K562 (cell line): Measurements from ENCODE around the gene ACTL9. TPM values are rescaled to one million over a fixed set of nuclear protein-coding genes. Genes with fewer than 3 reads are reported as not detected.

ENCODE experiments used
- E2F8 ChIP-seq: fragments of 450-650 bp; IDR thresholded peaks from 2 replicates; pipeline ENCODE4 v1.7.1; 2018; ENCODE audit warnings: mild to moderate bottlenecking, low read depth; ENCODE audit not compliant: partially characterized antibody
- ETV1 ChIP-seq: fragments of 450-650 bp; conservative IDR thresholded peaks from 2 replicates; pipeline ENCODE4 v1.6.1; 2016; ENCODE audit warnings: missing genetic modification characterization, control low read depth, low read depth, missing compliant biosample characterization
- KLF13 ChIP-seq: fragments of 450-650 bp; IDR thresholded peaks from 2 replicates; pipeline ENCODE4 v1.6.1; 2016; ENCODE audit warnings: missing genetic modification characterization, low read depth, mild to moderate bottlenecking, missing compliant biosample characterization, moderate library complexity, borderline replicate concordance
- MAZ ChIP-seq, 2 experiments: fragments of 450-650 bp in 1 of 2; sonication (generic) in 1 of 2; formaldehyde crosslinking; IDR thresholded peaks in 1 of 2; conservative IDR thresholded peaks in 1 of 2; 2 replicates each; pipeline versions ENCODE4 v1.4.0 to v1.5.0; 2020; ENCODE audit warnings: mild to moderate bottlenecking in 1 of 2, missing genetic modification reagents in 1 of 2
- NFXL1 ChIP-seq: fragments of 450-650 bp; formaldehyde crosslinking; IDR thresholded peaks from 2 replicates; pipeline ENCODE4 v1.4.0; 2021; ENCODE audit warnings: mild to moderate bottlenecking
- PML ChIP-seq: IDR thresholded peaks from 2 replicates; pipeline ENCODE4 v1.6.1; 2012; ENCODE audit warnings: low read length, inconsistent platforms
- REST ChIP-seq, 2 experiments: fragments of 450-650 bp; formaldehyde crosslinking in 1 of 2; IDR thresholded peaks; 2 replicates each; pipeline versions ENCODE4 v1.4.0 to v1.6.1; 2014 to 2020; ENCODE audit warnings: mild to moderate bottlenecking in 2 of 2, borderline replicate concordance in 1 of 2, low read depth in 1 of 2
- ZBTB9 ChIP-seq: fragments of 450-650 bp; formaldehyde crosslinking; IDR thresholded peaks from 2 replicates; pipeline ENCODE4 v1.4.0; 2020; ENCODE audit warnings: mild to moderate bottlenecking, moderate library complexity
- ZNF699 ChIP-seq: fragments of 250-450 bp; sonication (Bioruptor Pico); IDR thresholded peaks from 2 replicates; pipeline ENCODE4 v1.8.0; 2021; ENCODE audit warnings: mild to moderate bottlenecking, moderate library complexity; ENCODE audit not compliant: insufficient replicate concordance
- ZNF79 ChIP-seq: fragments of 250-450 bp; sonication (Bioruptor Pico); IDR thresholded peaks from 2 replicates; pipeline ENCODE4 v1.4.0; 2020; ENCODE audit warnings: low read depth, mild to moderate bottlenecking, moderate library complexity
- polyA plus RNA-seq, 8 experiments: library from polyadenylated mRNA; depleted of rRNA in 4 of 8; stranded (reverse) in 5 of 8; unstranded in 3 of 8; fragments of >200 nt; fragmentation: Nextera tagmentation in 2 of 8; fragmentation: Illumina TruSeq in 1 of 8; extraction: Ambion mirVana in 2 of 8; extraction: Trizol in 1 of 8; gene quantifications; 2 replicates each; pipeline versions ENCODE4 v1.2.1 to v1.2.3, GENCODE V29; 2011 to 2014; ENCODE audit warnings: inconsistent platforms in 1 of 8, missing spikeins in 1 of 8
- total RNA-seq, 7 experiments: library from RNA; depleted of rRNA in 6 of 7; stranded (reverse); fragments of >200 nt in 6 of 7; fragmentation: Illumina TruSeq in 2 of 7; extraction: Trizol in 2 of 7; gene quantifications; 2 replicates each; pipeline versions ENCODE4 v1.2.1 to v1.2.3, GENCODE V29; 2011 to 2021; ENCODE audit warnings: low replicate concordance in 1 of 7

ACTL9 gene
- total and polyA plus RNA-seq, 9 of the 15 experiments (the other 6 are each of a cell fraction or from before 2014, with no cell fraction given): not detected

GRCh38 chr19:8684001-8684902 lies 14.3 kb downstream of the ACTL9 start (continued):
- no peak for TF ChIP-seq REST (IDR thresholded peaks at IDR 0.05; ENCODE audit: borderline replicate concordance)
- peak; percentile 63; the same call in 1 of the 2 replicates for TF ChIP-seq REST (CRISPR knock-in tag; IDR thresholded peaks at IDR 0.05; ENCODE audit: low read depth)
- no peak for TF ChIP-seq ZNF699 (CRISPR knock-in tag)
- no peak for TF ChIP-seq ZNF79 (CRISPR knock-in tag)
- 0 out of 2 replicates have a peak, but pooled peaks have one; percentile 66 for TF ChIP-seq ZBTB9 (CRISPR knock-in tag)
- no peak for TF ChIP-seq PML
- peak in 1 of 2 experiments; percentile 72; a peak in 1 of 4 replicates for TF ChIP-seq MAZ (CRISPR knock-in tag; conservative IDR thresholded peaks at IDR 0.05 in 1 of 2, IDR thresholded peaks at IDR 0.05 in 1 of 2)
- no peak for TF ChIP-seq ETV1
- no peak for TF ChIP-seq E2F8
- TF ChIP-seq NFXL1 (CRISPR knock-in tag): no peak
- TF ChIP-seq KLF13 (tag): no peak
